ENCODE results near the gene GNA15.
"Not testable (repeated sequence)": the region's sequence is repeated elsewhere in the genome, so short reads cannot be mapped to it uniquely, and the experiment has no call there.

GNA15 gene

DNA sequence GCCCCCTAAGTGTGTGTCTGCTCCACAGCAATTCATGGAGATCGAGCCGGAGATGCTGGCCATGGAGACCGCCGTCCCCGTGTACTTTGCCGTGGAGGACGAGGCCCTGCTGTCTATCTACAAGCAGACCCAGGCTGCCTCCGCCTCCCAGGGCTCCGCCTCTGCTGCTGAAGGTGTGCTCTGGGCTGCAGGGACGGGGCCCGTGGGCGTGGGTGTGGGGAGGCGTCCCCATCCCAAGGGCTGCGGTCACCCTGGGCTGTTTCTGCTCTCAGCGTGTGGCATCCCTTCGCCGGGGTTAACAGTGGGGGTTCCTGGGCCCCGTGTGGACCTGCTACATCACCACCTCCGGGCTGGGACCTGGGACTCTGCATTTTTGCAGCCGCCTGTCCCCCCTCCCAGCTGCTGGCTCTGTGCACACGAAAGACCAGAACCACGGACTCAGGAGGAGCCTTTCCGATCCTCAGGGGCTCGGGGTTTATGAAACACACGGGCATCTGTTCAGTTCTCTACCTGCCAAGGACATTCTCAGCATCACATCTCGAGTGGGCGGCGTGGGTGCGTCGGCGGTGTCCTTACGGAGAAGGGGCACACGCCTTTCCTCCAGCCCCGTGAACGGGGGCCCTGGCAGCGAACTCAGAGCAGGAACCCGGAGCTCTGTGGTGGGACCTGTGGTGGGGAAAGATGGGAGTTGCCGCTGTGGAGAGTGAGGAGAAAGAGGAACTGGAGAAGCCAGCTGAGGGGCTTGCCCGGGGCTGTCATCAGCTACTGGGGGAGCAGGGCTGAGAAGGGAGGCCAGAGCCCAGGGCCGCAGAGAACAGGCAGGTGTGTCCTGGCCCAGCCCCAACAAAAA lies 57.6 kb downstream of the GNA15 start:
- DNase-seq = no peak

DNA sequence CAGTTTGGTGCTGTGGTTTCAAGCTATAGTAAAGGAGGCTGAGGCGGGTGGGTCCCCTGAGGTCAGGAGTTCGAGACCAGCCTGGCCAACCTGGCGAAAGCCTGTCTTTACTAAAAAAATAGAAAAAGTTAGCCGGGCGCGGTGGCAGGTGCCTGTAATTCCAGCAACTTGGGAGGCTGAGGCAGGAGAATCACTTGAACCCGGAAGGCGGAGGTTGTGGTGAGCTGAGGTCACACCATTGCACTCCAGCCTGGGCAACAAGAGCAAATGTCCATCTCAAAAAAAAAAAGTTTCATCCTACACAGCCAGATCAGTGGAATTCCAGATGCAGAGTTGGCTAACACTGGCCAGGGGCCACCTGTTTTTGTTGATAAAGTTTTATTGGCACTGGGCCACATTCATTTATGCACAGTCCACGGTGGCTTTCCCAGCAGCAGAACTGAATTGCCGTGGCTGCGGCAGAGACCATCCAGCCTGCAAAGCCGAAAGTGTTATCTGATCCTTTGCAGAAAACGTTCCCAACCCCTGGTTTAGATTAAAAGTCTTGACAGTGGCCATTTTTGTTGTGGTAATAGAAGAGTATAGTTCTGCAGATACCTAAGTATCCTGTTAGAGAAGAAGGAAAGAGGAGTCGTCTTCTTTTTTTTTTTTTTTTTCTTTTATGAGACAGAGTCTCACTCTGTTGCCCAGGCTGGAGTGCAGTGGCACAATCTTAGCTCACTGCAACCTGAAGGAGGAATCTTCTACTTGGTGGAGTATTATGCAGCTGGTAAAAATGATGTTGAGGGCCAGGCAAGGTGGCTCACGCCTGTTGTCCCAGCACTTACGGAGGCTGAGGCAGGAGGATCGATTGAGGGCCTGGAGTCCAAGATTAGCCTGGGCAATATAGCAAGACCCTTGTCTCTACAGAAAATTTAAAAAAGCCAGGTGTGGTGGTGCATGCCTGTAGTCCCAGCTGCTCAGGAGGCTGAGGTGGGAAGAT lies 58.6 kb downstream of the GNA15 start:
- no peak for DNase-seq

- DNase-seq = no peak
These were observed 60.5 kb downstream of the GNA15 start for GRCh38 chr19:3196064-3196932.

GRCh38 chr19:3196933-3197205 lies 61.0 kb downstream of the GNA15 start:
- DNase-seq = no peak

- DNase-seq = no peak
These were observed 63.3 kb downstream of the GNA15 start for GRCh38 chr19:3198901-3199700.

GRCh38 chr19:3201072-3201700 lies 65.4 kb downstream of the GNA15 start:
- no peak for DNase-seq

GRCh38 chr19:3201911-3202310 lies 66.1 kb downstream of the GNA15 start:
- DNase-seq = no peak

GRCh38 chr19:3202346-3202745 lies 66.5 kb downstream of the GNA15 start:
- no peak for DNase-seq

DNA sequence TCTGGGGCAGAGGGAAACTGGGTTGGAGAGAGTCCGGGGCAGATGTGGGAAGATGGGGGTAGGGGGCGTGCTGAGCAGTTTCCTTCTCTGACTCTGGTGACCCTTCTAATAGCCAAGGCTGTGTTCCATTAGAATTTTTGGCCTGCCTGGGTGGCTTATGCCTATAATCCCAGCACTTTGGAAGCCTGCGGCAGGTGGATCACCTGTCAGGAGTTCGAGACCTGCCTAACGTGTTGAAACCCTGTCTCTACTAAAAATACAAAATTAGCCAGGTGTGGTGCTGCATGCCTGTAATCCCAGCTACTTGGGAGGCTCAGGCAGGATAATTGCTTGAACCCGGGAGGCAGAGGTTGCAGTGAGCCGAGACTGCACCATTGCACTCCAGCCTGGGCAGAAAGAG lies 67.1 kb downstream of the GNA15 start:
- not testable (repeated sequence) for DNase-seq

DNA sequence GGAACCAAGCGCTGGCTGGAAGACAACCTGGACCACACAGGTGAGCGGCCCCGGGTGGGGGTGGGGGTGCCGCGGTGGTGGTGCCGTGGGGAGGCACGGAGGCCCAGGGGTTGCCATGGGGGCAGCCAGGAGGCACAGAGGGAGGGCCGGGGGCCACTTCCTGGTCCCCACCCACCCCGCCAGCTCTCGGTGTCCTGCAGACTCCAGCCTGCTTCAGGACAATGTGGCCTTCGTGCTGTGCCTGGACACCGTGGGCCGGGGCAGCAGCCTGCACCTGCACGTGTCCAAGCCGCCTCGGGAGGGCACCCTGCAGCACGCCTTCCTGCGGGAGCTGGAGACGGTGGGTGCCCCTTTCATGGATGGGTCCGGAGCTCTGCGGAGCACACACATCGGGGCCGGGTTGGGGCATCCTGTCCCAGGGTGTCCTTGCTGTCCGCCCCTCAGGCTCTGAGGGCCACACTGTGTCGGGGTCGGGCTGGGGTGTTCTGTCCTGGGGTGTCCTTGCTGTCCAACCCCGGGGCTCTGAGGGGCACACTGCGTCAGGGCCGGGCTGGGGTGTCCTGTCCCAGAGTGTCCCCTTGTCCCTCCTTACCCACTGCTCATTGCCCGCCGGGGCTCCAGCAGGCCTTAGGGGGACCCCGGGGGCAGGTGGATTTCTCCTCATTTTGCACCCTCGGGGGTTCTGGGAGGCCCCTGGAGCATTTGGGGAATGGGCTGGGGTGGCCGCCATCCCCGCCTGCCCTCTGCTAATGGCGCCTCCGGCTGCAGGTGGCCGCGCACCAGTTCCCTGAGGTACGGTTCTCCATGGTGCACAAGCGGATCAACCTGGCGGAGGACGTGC lies 68.2 kb downstream of the GNA15 start:
- DNase-seq = no peak

GRCh38 chr19:3204646-3205275 lies 68.9 kb downstream of the GNA15 start:
- no peak for DNase-seq

DNA sequence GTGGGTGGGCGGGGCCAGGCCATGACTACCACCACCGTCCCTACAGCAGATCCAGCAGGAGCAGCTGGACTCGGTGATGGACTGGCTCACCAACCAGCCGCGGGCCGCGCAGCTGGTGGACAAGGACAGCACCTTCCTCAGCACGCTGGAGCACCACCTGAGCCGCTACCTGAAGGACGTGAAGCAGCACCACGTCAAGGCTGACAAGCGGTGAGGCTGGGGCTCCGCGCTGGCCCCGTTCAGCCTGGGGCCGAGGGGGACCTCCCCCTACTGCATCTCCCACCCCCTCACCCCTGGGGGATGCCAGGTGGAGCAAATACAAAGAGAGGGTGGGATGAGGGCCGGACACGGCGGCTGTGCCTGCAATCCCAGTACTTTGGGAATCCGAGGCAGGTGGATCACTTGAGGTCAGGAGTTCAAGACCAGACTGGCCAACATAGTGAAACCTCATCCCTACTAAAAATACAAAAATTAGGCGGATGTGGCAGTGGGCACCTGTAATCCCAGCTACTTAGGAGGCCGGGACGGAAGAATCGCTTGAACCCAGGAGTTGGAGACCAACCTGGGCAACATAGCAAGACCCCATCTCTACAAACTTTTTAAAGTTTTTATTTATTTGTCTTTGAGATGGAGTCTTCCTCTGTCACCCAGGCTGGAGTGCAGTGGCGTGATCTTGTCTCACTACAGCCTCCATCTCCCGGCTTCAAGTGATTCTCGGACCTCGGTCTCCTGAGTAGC lies 70.6 kb downstream of the GNA15 start:
- DNase-seq = no peak

GRCh38 chr19:3207461-3208242 lies 71.8 kb downstream of the GNA15 start:
- no peak for DNase-seq

DNA sequence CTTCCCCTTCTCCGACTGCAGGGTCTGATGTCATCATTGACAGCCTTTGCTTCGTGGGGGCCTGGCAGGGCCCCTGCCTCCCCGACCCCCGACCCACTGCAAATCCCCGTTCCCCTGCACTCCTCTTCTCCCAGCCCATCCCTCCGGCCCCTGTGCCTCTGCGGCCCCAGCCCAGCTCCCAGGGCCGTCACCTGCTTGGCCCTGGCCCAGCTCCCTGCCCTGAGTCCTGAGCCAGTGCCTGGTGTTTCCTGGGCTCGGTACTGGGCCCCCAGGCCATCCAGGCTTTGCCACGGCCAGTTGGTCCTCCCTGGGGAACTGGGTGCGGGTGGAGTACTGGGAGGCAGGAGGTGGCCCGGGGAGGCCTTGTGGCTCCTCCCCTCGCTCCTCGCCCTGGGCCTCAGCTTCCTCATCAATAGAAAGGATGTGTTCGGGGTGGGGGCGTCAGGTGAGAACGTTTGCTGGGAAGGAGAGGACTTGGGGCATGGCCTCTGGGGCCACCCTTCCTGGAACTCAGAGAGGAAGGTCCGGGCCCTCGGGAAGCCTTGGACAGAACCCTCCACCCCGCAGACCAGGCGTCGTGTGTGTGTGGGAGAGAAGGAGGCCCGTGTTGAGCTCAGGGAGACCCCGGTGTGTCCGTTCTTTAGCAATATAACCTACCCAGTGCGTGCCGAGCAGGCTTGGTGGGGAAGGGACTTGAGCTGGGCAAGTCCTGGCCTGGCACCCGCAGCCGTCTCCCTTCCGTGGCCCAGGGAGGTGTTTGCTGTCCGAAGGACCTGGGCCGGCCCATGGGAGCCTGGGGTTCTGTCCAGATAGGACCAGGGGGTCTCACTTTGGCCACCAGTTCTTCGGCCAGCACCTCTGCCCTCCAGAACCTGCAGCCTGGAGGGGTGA lies 72.7 kb downstream of the GNA15 start:
- no peak for DNase-seq

- DNase-seq = no peak
These were observed 74.6 kb downstream of the GNA15 start for GRCh38 chr19:3210347-3211017.

- DNase-seq = no peak
These were observed 75.4 kb downstream of the GNA15 start for GRCh38 chr19:3211191-3211590.

DNA sequence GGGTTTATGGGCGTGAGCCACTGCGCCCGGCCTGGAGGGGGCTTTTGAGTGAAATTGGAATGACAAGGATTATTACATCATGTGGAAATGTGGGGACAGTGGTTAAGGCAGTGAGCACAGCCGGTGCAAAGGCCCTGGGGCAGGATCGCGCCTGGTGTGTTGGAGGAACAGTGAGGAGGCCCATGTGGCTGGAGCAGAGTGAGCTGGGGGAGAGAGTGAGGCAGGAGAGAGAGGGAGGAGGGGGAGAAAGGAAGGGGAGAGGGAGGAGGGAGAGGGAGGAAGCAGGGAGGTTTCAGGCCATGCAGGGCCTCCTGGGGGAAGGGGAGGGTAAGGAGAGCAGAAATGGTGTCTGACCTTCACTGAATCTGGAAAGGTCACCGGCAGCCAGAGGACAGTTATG lies 77.3 kb downstream of the GNA15 start:
- DNase-seq = no peak
